Gastrocnemius medialis (tissue), 4 donors: ENCODE data around the gene HOATZ. TPM values are rescaled to one million over a fixed set of nuclear protein-coding genes. Genes with fewer than 3 reads are reported as not detected.

Experiments used
- ATAC-seq, 2 donors: fragments of 150-250 bp; one replicate each; pipeline ENCODE4 v1.9.1; 2016
- DNase-seq, 2 donors: peaks; one replicate each; pipeline ENCODE4 v3.0.0-alpha.2; 2019
- H3K27ac ChIP-seq, 4 donors: fragments of 200-600 bp; sonication (generic); 1 replicate in 1 of 4; 2 replicates in 3 of 4; pipeline ENCODE4 v1.5.1; 2016 to 2018; ENCODE audit warnings: mild to moderate bottlenecking in 2 of 4, moderate library complexity in 1 of 4
- H3K27me3 ChIP-seq, 3 donors: fragments of 200-600 bp; sonication (generic) in 2 of 3; 1 replicate in 1 of 3; 2 replicates in 2 of 3; pipeline versions ENCODE4 v1.5.1 to v1.6.0; 2016 to 2019; ENCODE audit warnings: mild to moderate bottlenecking in 1 of 3, moderate library complexity in 1 of 3
- H3K36me3 ChIP-seq, 2 donors: fragments of 200-600 bp; sonication (generic) in 1 of 2; one replicate each; pipeline ENCODE4 v1.5.1; 2017 to 2018
- H3K4me1 ChIP-seq, 2 donors: fragments of 200-600 bp; sonication (generic) in 1 of 2; one replicate each; pipeline ENCODE4 v1.5.1; 2016 to 2017; ENCODE audit warnings: mild to moderate bottlenecking in 2 of 2
- H3K4me3 ChIP-seq, 4 donors: fragments of 200-600 bp; sonication (generic) in 3 of 4; 1 replicate in 1 of 4; 2 replicates in 3 of 4; pipeline ENCODE4 v1.5.1; 2016 to 2019; ENCODE audit warnings: mild to moderate bottlenecking in 2 of 4
- H3K9me3 ChIP-seq, 3 donors: fragments of 200-600 bp; sonication (generic) in 2 of 3; 1 replicate in 1 of 3; 2 replicates in 2 of 3; pipeline ENCODE4 v1.5.1; 2016 to 2019
- POLR2A ChIP-seq, 2 donors: fragments of 450-650 bp; IDR thresholded peaks; one replicate each; pipeline ENCODE4 v1.6.1; 2017; ENCODE audit warnings: antibody characterized with exemption in 2 of 2, mild to moderate bottlenecking in 2 of 2, moderate library complexity in 2 of 2
- in situ Hi-C, 4 donors: fragments of 200-750 bp; cut with MboI; loops; one replicate each; pipeline versions ENCODE4 v1.15.0 to v1.8.0; 2017; ENCODE audit warnings: low sequenced_read_pairs in 4 of 4
- intact Hi-C: fragments of 100-400 bp; cut with DNase I; formaldehyde crosslinking; loops from one replicate; pipeline ENCODE4 v1.15.1; 2023; ENCODE audit warnings: low total_unique reads
- total RNA-seq, 4 donors: library from RNA; depleted of rRNA; stranded (reverse); fragments of >200 nt; gene quantifications; one replicate each; pipeline versions ENCODE4 v1.1.0 to v1.2.3, GENCODE V29; 2016
- TF ChIP-seq, protein P1 (sequence below), 5 experiments: fragments of 450-650 bp in 3 of 5; fragments of 200-600 bp in 2 of 5; sonication (generic) in 2 of 5; IDR thresholded peaks in 4 of 5; conservative IDR thresholded peaks in 1 of 5; 1 replicate in 4 of 5; 2 replicates in 1 of 5; pipeline ENCODE4 v1.5.1; 2016 to 2019; ENCODE audit warnings: antibody characterized with exemption in 5 of 5, mild to moderate bottlenecking in 3 of 5, moderate library complexity in 3 of 5

Gene HOATZ
- total RNA-seq, 4 donors from 2014 or later: not detected

DNA sequence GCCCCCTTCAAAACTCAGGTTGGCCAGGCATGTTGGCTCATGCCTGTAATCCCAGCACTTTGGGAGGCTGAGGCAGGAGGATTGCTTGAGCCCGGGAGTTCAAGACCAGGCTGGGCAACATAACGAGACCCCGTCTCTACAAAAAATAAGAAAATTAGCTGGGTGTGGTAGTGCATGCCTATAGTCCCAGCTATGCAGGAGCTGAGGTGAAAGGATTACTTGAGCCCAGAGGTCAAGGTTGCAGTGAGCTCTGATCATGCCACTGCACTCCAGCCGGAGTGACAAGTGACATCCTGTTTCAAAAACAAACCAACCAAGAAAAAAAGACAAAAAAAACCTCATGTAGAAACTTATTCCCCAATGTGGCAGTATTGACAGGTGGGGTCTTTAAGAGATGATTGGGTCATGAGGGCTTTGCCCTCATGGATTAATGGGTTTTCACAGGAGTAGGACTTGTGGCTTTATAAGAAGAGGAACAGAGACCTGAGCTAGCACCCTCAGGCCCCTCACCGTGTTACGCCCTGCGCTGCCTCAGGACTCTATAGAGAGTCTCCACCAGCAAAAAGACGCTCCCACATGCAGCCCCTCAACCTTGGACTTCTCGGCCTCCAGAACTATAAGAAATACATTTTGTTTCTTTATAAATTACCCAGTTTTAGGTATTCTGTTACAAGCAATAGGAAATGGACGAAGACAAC, 48.3 kb downstream of the HOATZ start:
- ATAC-seq (no peak), DNase-seq (no peak)
- H3K4me3 ChIP-seq: no peak overlapping the region
- H3K36me3 ChIP-seq: no peaks in the 10 kb centered on the region
- no peak overlapping the region for H3K27ac ChIP-seq
- no peak for TF ChIP-seq POLR2A (IDR thresholded peaks at IDR 0.05)
- TF ChIP-seq, protein P1, sequence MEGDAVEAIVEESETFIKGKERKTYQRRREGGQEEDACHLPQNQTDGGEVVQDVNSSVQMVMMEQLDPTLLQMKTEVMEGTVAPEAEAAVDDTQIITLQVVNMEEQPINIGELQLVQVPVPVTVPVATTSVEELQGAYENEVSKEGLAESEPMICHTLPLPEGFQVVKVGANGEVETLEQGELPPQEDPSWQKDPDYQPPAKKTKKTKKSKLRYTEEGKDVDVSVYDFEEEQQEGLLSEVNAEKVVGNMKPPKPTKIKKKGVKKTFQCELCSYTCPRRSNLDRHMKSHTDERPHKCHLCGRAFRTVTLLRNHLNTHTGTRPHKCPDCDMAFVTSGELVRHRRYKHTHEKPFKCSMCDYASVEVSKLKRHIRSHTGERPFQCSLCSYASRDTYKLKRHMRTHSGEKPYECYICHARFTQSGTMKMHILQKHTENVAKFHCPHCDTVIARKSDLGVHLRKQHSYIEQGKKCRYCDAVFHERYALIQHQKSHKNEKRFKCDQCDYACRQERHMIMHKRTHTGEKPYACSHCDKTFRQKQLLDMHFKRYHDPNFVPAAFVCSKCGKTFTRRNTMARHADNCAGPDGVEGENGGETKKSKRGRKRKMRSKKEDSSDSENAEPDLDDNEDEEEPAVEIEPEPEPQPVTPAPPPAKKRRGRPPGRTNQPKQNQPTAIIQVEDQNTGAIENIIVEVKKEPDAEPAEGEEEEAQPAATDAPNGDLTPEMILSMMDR (IDR thresholded peaks at IDR 0.05 in 4 of 5, conservative IDR thresholded peaks at IDR 0.05 in 1 of 5): no peak
- peaks cover 0 to 3% of the 10 kb centered on the region in 2 donors for H3K4me1 ChIP-seq
- intact Hi-C loops: no loop called here
- no peaks in the 10 kb centered on the region for H3K9me3 ChIP-seq
- no peaks in the 10 kb centered on the region for H3K27me3 ChIP-seq
- in situ Hi-C loops: loop anchor here in 1 of 4 donors (10.0 kb wide), 2 partner anchors 212 to 282 kb away; no protein-coding TSS in a partner anchor

DNA sequence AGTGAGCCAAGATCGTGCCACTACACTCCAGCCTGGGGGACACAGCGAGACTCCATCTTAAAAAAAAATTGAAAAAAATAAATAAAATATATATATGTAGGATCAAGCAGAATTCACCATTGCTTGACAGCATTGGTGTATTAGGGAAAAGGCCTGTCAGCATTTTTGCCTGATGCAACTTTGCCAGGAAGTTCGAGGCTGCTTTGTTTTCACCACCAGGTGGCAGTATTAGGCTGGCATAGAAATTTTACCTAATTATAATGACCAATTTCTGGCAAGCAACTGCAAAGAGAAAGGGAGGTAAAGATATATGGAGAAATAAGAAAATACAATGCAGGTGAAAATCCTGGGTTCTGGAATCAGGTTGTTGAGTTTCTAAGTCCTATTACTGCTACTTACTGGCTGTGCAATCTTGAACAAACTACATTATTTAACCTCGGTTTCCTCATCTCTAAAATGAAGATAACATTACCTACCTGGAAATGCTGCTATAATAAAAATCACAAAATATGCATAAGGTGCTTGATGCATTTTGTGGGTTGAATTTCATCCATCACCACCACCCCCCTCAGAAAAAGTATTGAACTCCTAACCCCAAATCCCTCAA, 50.6 kb downstream of the HOATZ start:
- Histone ChIP-seq H3K9me3 (no peaks in the 10 kb centered on the region), H3K27me3 (no peaks in the 10 kb centered on the region), H3K4me1 (peaks cover 0 to 3% of the 10 kb centered on the region in 2 donors), H3K4me3 (no peak overlapping the region), H3K36me3 (no peaks in the 10 kb centered on the region), H3K27ac (no peak overlapping the region)
- ATAC-seq (peak; percentile 54 to 86), DNase-seq (peak; percentile 37 to 56)
- in situ Hi-C loops (loop anchor here in 2 of 4 donors (5.0 to 10.0 kb wide), 3 partner anchors 210 to 280 kb away; no protein-coding TSS in a partner anchor), intact Hi-C loops (loop anchor here (1.0 to 2.0 kb wide), 3 partner anchors 38 to 276 kb away; partner anchors contain the start of gene SIK2)
- TF ChIP-seq, protein P1 (IDR thresholded peaks at IDR 0.05 in 4 of 5, conservative IDR thresholded peaks at IDR 0.05 in 1 of 5): peak; percentile 78 to 92 (median 86)
- no peak for TF ChIP-seq POLR2A (IDR thresholded peaks at IDR 0.05)

DNA sequence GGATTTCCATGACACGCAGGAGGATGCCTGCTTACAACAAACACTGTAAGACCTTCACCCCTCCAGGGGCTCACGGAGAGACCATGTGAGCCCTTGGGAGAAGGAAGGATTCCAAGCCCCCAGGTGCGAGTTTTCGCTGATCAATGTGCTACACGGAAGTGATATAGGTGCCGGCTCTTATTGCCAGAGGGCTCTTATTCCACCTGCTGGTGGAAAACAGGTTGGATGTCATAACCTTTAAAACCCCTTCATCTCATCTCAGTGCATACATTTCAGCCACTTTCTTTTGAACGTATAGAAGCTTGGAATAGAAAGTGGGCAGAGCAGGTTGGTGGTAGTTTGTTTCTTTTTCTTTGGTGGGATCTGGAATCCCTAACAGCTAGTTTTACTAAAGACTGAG, 51.7 kb downstream of the HOATZ start:
- intact Hi-C loops: no loop called here
- in situ Hi-C loops: loop anchor here in 2 of 4 donors (5.0 to 10.0 kb wide), 3 partner anchors 208 to 278 kb away; no protein-coding TSS in a partner anchor

DNA sequence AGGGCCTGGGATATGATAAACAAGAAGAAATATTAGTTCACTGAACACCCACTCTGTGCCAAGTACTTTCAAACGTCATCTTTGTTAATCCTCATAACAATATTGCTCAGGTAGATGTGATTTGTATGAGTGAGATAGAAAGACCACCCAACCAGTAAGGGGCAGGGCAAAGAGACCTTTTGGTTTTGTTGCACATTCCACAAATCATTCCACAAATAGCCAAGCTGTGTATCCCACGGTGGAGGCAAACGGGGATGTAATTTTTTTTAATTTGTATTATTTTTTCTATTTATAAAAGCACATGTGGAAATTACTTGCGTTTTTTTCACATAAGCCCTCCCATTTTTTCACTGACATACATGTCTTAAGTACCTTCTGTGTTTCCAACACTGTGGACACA, 54.9 kb downstream of the HOATZ start:
- H3K4me3 ChIP-seq: no peak overlapping the region
- H3K27ac ChIP-seq: no peak overlapping the region
- H3K9me3 ChIP-seq: no peaks in the 10 kb centered on the region
- TF ChIP-seq, protein P1 (IDR thresholded peaks at IDR 0.05 in 4 of 5, conservative IDR thresholded peaks at IDR 0.05 in 1 of 5): no peak
- TF ChIP-seq POLR2A (IDR thresholded peaks at IDR 0.05): no peak
- intact Hi-C loops (no loop called here), in situ Hi-C loops (loop anchor here in 2 of 4 donors (5.0 to 10.0 kb wide), 3 partner anchors 205 to 275 kb away; no protein-coding TSS in a partner anchor)
- no peaks in the 10 kb centered on the region for H3K36me3 ChIP-seq
- H3K4me1 ChIP-seq: peaks cover 10 to 12% of the 10 kb centered on the region in 2 donors
- ATAC-seq (no peak), DNase-seq (no peak)
- H3K27me3 ChIP-seq: no peaks in the 10 kb centered on the region

More for the DNA sequence above, 51.7 kb downstream of the HOATZ start:
- H3K9me3 ChIP-seq: no peaks in the 10 kb centered on the region
- H3K27me3 ChIP-seq: no peaks in the 10 kb centered on the region
- ATAC-seq (no peak), DNase-seq (no peak)
- no peak overlapping the region for H3K27ac ChIP-seq
- no peak overlapping the region for H3K4me3 ChIP-seq
- TF ChIP-seq, protein P1 (IDR thresholded peaks at IDR 0.05 in 4 of 5, conservative IDR thresholded peaks at IDR 0.05 in 1 of 5): no peak
- no peak for TF ChIP-seq POLR2A (IDR thresholded peaks at IDR 0.05)
- no peaks in the 10 kb centered on the region for H3K36me3 ChIP-seq
- no peaks in the 10 kb centered on the region for H3K4me1 ChIP-seq
